GM19463 (cell line): ENCODE results near the gene ENPP3.

ENCODE experiments used
- ATAC-seq: cut with Tn5 transposase; IDR thresholded peaks from one replicate; pipeline ENCODE4 v1.9.1; 2021; ENCODE audit warnings: mild to moderate bottlenecking, moderate library complexity; ENCODE audit not compliant: unreplicated experiment

ENPP3 gene

DNA sequence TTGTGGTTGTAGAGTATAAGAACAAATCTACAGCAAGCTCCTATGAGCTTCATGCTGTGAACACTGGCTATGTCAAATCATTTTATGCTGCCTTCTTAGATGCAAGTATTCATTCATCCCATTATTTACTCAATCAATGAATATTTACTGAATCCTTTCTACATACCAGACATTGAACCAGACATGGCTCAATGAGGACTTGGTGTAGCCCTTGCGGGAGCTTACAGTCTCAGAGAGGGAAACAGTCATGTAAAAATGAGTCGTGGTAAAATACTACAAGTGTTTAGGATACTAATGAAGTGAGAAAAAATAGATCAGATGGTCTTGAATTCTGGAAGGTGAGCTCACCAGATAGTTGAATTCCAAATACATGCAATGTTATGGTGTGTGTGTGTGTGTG lies 125.9 kb downstream of the ENPP3 start:
- ATAC-seq: no peak

DNA sequence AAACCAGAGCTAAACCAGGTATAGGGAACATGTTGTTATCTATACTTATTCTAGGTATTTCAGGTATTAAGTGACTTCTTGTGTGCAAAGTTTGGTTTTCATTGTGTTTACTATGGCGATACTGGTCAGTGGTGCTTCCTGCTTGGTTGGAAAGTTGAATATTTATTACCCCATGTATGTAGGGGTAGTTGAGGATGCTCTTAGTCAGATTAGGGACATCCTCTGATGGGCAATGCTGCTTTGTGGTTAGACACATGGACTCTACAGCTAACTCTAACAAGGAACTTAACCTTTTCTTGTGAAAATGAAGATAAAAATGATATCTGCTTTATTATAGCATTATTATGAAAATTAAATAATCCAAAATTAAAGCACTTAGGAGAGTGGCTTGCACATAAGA lies 126.6 kb downstream of the ENPP3 start:
- ATAC-seq: no peak

DNA sequence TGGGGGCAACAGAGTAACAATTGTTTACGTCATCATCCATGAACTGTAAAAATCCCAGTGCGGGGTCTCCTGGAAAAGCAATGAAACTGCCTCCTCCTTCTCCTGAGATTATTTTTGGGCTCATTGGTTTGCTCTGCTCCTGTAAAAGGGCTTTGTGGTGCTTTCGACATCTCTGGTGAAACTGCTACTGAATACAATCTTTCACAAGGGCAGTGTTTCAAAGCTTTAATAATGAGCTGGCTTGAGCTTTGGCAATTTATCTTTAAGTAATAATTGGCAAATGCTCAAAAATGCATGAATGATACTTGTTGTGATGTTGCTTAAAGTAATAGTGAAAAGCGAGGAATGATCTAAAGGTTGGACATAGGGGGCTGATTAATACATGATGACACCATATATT lies 127.2 kb downstream of the ENPP3 start:
- ATAC-seq: no peak

DNA sequence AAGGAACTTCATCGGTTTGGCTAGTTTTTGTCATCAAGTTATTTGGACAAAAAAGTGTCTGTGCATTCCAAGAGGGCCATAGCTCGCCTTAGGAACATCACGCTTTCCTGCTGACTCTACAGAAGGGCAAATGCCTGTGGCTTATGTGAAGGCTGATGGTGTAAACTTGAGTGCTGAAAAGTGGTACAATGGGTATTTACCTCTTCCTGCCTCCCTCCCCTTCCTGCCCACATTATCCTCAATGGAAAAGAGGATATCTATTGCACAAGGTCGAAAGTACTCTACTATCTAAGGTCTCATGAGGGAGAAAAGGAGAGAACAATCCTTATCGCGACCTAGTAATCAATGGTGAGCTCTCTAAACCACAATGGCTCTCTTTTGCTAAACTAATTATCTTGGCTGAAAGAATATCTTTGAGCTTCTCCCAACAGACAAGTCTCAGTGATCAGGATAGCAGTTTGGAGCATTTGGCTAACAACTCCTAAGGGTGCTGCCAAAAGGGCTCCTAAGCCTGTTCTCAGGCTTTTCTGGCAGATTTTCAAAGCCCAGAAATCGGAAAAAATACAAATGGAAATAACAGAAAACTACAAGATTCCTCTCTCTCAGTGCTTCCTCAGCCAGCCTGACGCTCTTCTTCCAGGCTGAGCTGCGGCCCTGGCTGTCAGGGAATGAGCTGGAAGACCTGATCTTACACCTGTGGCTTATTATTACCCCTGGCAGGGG lies 128.1 kb downstream of the ENPP3 start:
- no peak for ATAC-seq

DNA sequence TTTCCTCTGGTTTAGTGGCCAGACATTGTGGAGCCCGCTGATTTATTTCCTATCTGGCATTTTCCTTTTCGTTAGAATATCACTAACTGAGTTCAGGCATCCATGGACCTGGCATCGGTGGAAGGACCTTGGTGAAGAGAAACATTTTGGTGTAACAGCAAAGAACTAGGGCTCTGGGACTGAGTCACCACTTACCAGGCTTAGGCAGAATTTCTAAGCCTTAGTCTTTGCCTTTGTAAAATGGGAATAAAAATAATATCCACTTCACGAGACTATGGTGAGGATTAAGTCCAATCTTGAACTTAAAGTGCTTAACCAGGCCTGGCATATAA lies 128.7 kb downstream of the ENPP3 start:
- ATAC-seq: no peak

DNA sequence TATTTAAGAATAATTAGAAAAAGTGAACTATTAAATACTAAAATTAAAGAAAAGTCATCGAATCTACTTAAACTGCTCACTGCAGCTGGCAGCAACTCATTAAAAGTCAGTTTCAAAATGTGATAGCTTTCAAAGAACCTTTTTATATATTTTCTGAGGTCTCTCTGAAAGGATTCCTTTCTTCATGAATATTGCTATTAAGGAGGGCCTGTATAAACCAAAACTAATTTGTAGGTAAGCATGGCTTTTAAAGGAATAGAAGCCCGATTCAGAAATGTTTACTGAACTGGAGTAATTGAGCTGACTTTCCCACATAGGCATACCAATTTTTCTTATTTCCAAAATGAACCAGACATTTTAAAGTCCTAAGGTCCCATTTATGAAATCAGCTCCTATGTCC lies 129.5 kb downstream of the ENPP3 start:
- no peak for ATAC-seq

DNA sequence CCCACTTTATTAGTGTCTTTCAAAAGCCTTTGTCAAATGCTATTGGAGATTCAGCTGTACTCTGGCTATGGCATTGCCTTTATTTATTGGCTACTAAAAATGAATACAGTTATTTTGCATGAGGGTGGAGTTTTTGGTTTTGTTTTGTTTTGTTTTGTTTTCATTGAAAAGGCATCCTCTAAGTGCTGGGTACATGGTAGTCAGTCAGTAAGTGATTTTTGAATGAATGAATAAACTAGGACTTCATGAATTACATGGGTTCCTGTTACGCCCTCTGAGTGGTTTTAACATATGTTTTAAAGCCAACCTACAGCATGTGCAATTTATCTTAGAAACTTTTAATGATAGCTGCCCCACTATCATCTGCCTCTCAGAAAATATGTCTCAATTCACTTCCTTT lies 131.9 kb downstream of the ENPP3 start:
- ATAC-seq: no peak

DNA sequence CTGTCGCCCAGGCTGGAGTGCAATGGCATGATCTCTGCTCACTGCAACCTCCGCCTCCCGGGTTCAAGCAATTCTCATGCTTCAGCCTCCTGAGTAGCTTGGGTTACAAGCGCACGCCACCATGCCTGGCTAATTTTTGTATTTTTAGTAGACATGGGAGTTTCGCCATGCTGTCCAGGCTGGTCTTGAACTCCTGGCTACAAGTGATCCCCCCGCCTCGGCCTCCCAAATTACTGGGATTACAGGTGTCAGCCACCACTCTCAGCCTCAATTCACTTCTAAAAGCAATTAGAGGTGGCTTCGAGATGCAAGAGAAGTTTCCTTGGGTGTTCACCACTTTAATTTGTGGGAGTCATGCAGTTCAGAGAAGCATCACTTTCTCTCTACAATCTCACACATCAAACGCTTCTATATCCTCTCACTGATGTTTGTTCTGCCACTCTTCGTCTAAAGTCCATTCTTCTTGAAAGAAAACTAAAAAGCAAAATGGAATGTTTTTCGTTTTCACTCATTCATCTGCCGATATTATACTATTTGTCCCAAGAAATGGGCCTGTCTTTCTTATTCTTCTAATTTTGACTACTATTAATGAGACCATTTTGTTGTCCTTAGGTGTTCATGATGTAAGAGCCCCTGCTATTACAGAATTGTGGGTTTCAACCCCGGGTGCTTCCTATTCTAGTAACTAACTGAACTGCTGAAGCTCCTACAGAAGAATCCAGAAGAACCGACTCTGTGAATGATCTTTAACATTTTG lies 132.5 kb downstream of the ENPP3 start:
- no peak for ATAC-seq

DNA sequence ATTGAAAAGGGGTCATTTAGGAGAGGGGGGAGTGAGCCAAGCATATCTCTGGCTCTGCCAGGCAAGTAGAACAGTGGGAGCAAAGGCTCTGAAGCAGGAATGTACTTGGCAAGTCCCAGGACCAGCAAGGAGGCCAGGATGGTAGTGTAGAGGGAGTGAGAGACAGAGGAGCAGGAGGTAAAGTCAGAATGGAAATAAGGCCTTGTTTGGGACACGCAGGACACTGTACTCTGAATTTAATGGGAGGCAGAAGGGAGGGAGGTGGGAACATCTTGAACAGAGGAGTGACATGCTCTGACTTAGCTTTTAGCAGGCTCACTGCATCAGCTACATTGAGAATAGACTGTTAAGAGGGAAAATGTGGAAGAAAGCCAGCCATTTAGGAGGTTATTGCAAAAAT lies 133.7 kb downstream of the ENPP3 start:
- ATAC-seq: no peak

DNA sequence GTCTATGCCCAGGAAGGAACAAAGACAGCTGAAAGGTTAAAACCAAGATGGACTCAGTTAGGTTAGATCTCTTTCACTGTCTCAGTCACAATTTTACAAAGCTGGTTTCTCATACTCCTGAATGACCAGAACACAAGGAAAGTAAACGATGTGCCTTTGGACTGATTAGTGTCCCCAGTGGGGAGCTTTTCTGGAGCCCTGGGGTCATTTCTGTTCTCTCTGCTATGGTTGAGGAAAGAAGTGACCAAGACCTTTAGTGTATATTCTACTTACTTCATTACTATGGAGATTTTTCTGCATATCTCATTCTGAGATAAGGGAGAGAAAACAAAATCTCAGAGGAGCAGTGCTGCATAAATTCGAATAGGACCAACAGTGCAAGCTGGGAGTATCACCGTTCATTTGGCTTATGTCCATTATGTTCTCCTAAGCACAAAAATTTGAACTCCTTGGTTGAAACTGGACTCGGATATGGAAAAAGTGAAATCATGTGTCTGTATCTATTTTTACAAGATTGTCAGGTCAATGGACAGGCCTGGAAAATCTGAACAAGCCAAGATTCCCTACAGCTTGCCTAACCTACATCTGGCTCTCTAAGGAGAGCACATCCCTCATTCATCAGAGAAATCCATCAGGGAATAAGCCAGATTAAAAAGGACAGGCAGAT lies 136.3 kb downstream of the ENPP3 start:
- ATAC-seq: no peak

DNA sequence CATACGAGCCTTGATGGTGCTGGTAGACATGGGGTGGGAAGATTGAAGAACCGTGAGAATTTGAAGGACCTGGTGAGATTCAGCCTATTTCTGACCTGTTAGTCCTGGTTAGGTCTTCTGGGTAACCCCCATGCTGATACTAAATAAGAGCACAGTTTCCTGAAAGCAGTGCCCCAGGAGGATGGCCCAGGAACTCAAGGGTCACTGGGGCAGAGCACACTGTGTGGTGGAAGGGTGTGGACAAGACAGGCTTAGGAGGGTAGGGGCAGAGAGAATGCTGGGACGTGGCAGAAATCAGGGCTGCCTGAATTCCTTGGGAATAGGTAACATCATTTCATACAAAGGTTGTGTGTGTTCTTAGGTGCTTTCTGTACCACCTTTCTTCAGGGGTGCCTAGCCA lies 138.8 kb downstream of the ENPP3 start:
- ATAC-seq: no peak

DNA sequence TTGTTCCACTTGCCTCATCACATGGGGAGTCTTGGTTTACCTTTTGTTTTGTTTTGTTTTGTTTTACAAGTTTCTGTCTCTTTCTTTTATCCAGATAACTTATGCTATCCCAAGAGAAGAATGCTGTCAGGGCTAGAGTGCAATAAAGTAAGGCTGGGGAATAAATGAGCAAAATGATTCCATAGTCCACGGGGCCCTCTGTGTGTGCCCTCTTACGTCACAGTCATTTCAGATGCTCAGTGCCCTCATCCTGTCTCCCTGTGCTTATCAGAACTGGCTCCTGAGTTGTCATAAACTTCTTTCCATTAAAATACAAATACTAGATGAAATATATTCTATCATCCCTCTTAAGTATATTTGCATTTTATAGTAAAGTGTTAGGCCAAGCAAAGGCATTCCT lies 139.9 kb downstream of the ENPP3 start:
- no peak for ATAC-seq

DNA sequence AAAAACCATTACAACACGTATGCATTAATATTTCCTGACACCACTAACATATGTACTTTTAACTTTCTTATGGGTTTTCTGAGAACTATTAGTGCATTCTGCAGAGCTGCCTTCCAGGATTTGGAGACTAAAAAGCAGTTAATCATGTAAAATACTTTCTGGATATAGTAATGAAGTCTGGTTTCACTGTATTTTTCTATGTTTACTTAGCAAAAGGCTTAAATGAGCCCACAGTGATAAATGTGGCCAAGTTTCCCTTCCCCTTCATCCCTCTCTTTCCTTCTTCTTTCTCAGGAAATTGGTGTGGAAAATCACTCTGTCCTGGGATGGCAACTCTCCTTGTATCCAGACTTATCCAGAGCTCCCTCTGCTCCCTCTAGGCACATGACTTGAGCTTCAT lies 141.1 kb downstream of the ENPP3 start:
- no peak for ATAC-seq

DNA sequence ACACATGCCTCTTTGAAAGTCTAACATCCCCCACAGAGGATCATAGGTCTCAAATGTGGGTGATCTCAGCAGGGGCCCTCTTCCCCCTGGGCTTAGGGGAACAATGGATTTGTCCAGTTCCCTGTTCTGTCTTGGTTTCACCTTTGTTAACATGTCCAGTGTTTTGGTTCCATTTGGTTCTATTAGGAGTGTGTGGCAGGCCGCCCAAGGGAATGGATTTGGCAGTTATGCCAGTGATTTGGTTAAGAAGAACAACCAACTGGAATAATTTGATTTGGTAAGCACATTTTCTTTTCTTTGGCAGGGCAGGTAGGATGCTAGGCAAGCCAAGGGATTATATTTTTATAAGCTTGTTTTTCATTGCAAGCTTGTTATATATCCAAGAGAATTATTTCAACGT lies 142.2 kb downstream of the ENPP3 start:
- ATAC-seq: no peak

DNA sequence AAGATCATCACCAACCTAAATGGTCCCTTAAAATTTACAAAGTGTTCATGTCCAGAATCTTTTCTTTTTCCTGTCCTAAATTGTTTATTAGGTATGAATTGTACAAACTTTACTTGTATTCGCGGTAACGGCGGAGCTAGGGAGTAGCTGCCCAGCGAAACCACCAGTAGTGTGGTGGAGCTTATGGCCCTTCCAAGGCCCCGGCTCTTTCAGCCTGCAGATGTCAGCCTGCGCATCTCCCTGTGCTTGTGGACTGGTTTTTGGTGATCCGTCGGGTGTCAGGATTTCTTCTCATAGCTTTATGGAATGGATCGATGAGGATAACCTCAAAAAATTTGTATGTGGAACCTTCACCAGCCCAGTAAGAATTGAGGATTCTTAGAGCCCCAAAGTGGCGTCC lies 143.5 kb downstream of the ENPP3 start:
- no peak for ATAC-seq

DNA sequence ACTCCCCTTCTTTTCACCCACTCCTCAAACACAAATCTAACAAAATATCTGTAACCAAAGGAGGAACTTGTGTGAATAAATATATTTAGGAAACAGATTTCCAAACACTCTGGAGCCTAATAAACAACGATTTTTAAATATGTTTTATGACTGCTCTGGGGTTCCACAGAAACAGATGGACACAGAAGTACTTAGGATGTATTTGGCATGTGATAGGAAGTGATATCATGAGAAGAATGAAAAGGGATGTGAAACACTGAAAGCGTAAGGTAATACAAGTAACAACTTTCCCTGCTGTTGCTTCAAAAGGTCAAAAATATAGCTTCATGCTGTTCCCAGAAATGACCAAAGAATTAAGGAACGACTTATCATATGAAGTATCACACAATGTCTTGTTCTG lies 144.6 kb downstream of the ENPP3 start:
- no peak for ATAC-seq

DNA sequence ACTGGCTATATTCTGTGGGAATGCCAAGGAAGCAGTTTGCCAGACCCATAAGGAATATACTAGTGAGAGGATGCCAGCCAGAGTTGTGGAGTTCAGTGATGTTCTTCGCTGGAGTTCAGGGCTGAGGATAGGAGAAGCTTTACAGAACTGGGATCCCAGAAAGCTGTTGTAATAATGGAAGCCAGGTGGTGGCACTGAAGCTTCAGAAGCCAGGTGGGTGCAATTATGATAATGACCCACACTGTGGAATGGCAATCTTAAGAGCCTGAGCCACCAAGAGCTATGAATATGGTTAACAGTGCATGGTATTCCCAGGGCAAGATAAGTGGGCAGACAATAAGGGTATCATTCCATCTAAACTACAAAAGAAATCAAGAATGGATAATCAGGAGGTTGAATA lies 145.7 kb downstream of the ENPP3 start:
- no peak for ATAC-seq

DNA sequence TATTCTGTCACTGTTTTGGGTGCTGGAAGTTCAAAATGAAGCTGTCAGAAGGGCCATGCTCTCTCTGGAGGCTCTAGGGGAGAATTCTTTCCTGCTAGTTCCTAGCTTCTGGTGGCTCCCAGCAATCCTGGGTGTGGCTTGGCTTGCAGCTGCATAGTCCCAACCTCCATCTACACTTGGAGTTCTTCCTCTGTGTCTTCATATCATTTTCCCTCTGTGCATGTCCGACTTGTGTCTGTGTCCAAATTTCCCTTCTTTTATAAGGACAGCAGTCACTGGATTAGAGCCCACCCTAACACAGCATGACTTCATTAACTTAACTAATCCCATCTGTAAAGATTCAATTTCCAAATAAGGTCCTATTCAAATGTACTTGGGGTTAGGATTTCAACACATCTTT lies 147.5 kb downstream of the ENPP3 start:
- no peak for ATAC-seq

DNA sequence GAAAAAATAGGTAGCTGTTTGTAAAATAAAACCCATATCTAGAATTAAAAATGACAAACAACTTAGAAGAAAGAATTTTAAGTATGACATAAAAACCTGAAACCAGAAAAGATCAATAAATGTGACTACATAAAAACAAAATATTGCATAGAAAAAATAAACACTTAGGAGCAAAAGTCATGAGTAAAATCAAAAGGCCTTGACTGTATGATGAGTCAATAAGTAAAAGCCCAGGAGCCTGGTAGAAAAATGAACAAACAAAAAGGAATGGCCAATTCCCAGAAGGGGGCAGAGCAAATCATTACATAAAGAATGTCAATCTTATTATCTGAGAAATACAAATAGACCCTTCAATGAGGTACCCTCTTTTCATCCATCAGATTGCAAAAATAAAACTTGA lies 150.0 kb downstream of the ENPP3 start:
- ATAC-seq: no peak

DNA sequence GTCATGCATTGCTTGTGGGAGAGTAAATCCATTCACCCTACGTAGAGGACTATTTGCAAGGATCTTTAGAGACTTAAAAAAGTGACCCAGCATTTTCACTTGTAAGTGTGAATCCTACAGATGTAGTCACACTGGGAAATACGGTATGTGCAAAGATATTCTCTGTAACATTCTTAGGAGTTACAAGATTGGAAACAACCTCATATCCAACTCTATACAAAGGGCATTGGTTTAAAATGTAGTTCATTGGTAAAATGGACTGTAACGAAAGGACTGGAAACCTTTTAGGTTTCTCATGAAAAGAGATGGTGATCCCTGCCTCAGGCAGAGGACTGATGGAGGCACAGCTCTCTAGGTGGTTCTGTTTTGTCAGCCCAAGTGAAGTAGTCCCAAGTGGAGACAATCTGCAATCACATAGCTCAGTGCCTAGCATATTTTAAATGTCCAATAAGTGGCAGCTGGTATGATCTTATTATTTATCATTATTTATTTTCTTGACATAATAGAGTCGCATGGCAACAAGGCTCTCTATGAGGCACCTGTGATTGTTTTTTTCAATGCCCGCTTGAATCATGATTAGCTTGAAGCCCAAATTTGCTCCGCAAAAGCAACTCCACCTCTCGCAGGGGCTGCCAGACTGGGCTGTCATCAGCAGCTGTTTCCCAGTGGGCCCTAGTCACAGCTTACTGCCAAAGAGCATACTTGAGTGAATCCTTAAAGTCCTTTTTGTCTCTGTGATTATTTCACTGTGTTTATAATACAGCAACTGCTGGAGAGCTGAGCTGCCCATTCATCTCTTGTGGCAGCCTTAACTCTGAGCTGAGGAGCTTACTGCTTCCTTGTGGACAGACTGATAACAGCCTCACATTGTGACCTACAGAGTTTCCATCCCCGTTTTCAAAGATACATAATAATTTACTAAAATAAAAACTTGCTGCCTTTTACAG lies 150.9 kb downstream of the ENPP3 start:
- ATAC-seq: no peak

DNA sequence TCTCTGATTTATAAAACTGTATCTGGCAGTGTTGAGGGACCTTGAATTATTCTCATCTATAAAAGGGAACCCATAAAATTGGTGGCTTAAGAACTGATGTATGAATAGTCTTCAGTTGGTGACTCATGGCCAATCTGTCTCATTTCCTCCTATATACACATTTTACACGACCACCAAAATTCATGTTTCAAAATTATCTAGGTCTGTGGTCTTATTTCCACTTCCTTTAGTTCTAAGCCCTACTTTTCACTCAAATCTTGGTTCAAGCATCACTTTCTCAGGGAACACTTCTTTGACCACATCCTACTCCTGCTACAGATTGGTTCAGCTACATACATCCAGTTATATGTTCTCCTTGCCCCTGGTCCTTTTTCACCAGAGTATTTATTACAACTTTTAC lies 152.1 kb downstream of the ENPP3 start:
- ATAC-seq: no peak
